GM19397 (cell line): Measurements from ENCODE around the gene TMC1.
A peak's percentile ranks its signal among the peaks of the same experiment; 100 is the strongest.

Experiments
- ATAC-seq: cut with Tn5 transposase; IDR thresholded peaks from one replicate; pipeline ENCODE4 v1.9.1; 2021; ENCODE audit warnings: mild to moderate bottlenecking, moderate library complexity; ENCODE audit not compliant: unreplicated experiment

TMC1 gene

GRCh38 chr9:72565535-72565934 lies 44.1 kb downstream of the TMC1 start:
- ATAC-seq: no peak

- no peak for ATAC-seq
These were observed 52.9 kb downstream of the TMC1 start for GRCh38 chr9:72574156-72574810.

DNA sequence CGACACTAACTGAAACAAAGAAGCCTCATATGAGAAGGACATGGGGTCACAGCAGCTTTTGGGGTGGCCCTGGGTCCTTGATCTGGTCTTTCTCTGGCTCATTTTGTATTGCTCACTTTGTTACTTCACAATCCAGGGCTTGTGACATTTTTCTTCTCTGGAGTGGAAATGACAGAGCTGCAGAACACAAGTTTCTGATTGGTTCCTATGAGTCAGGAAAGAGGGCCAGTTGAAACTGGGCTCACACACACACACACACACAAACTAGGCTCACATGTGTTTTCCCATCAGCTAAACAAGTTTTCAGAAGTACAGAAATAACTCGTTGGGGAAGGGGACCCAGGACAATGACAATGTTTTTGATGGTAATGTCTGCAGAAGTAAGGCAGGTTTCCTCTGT lies 54.3 kb downstream of the TMC1 start:
- no peak for ATAC-seq

DNA sequence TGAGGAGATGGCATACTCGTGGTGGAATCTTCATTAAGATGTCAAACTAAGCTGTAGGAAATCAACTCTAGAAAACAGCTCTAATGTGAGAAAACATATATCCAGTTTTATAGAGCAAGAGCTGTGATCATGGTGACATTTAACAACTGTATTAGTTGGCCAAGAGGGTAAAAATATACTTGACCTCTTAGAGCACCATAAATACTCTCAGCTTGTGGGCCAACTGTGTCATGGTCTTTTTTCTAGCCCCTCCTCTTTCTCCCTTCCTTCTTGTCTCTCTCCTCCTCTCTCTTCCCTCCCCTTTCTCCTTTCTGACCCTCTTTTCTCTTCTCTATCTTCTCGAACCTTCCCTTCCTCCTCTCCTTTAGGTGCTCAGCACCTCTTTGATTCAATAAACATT lies 54.7 kb downstream of the TMC1 start:
- no peak for ATAC-seq

DNA sequence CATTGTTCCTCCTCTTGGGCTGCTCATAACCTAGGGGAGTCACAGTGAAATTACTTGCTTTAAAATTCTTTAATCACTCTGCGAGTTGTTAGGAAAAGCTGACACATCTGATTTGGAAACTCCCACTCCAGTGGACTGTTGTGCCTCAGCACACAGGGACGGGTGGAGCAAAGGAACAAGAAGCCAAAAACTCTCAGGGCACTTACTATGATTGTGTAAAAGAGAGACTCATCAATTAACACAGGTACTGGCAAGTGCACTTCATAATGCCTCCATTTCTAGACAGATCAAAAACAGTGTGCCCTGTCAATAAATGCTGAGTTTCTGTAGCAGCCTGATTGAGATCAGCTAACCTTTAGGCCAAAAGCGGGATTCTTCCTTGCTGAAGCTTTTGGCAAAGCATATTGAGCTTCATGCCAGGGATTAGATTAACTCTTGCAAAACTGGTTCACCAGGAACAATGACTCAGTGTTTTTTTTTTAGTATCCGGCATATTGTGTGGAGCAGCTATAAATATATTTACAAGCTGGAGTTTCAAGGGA lies 55.9 kb downstream of the TMC1 start:
- no peak for ATAC-seq

DNA sequence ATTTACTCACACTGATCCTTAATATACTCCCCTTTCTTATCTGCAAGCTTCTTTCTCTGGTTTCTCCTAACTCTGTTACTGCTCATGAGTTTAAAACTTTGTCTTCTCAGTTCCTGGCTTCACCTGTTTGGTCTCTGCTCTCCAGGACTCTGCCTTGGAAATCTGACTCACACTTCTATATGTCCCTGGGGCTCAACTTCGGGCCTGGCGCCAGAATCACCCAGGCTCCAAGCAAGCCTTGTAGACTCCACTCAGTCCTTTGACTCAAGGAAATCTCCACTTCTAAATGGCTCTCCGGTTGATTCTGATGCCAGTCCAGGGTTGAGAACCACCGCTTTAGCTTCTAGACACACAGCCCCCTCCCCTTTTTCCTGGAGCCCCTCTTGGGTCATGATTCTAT lies 57.8 kb downstream of the TMC1 start:
- ATAC-seq: no peak

GRCh38 chr9:72579880-72580550 lies 58.6 kb downstream of the TMC1 start:
- ATAC-seq: no peak

- ATAC-seq: no peak
These were observed 60.3 kb downstream of the TMC1 start for GRCh38 chr9:72581694-72582093.

DNA sequence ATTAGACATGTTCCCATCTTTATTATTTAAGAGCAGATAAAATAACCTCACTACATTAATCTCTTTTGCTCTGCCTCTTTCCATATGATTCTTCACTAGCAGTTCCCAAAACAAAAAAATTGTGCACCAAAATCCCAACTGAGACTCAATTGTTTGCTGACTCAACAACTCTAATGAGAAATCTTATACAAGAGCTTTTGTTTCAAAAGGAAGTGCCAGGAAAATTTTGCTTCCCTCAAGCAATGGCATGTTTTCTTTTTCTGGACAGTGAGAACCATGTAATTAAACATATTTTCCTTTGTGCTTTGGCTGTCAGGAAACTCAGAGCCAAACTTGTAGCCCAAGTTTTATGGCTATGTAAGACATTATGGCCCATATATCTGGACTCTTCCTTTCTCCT lies 62.0 kb downstream of the TMC1 start:
- no peak for ATAC-seq

DNA sequence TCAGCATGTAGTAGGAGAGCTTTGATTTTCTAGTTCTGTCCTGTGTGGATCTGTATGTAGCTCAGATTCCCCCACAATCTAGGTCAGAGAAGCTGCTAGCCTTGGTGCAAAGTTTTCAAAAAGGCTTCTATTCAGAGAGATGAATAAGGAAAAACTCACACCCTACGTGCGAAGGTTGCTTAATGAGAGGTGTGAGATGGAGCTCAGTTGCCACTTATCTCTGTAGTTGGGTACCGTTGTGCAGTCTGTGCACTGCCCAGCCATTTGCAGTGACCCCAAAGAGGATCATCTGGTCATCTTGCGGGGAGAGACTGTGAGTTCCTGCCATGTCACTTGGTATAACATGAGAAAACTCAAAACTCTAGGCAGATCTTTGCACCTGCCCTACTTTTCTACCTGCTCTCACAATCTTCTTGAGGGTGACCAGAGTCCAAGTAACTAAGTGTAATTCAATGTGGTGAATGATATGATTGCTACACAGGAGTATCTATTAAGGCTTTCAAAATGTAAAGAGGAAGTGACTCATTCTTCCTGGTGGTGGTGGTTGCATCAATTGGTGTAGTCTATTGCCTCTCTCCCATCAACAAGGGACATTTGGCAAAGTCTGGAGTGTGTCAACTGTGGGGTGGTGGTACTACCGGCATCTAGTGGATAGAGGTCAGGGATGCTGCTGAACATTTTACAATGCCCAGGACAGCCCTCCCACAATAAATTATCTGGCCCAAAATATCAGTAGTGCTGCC lies 65.2 kb downstream of the TMC1 start:
- ATAC-seq: no peak

DNA sequence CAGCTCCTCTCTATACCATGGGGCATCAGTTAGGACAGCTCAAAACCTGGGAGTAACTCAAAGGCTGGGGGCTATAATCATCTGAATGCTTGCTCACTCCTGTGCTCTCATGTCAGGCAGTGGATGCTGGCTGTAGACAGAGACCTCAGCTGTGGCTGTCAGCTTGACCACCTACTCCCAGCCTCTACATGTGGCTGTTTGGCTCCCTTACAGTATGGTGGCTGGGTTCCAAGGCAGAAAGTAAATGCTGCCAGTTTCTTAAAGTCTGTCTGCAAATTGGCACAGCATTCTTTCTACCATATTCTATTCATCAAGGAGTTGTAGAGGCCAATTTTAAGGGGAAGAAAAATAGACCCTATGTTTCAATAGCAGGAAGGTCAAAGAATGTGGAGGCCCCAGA lies 66.9 kb downstream of the TMC1 start:
- ATAC-seq: no peak

GRCh38 chr9:72589667-72590521 lies 68.5 kb downstream of the TMC1 start:
- no peak for ATAC-seq

- ATAC-seq: no peak
These were observed 69.4 kb downstream of the TMC1 start for GRCh38 chr9:72590824-72591223.

DNA sequence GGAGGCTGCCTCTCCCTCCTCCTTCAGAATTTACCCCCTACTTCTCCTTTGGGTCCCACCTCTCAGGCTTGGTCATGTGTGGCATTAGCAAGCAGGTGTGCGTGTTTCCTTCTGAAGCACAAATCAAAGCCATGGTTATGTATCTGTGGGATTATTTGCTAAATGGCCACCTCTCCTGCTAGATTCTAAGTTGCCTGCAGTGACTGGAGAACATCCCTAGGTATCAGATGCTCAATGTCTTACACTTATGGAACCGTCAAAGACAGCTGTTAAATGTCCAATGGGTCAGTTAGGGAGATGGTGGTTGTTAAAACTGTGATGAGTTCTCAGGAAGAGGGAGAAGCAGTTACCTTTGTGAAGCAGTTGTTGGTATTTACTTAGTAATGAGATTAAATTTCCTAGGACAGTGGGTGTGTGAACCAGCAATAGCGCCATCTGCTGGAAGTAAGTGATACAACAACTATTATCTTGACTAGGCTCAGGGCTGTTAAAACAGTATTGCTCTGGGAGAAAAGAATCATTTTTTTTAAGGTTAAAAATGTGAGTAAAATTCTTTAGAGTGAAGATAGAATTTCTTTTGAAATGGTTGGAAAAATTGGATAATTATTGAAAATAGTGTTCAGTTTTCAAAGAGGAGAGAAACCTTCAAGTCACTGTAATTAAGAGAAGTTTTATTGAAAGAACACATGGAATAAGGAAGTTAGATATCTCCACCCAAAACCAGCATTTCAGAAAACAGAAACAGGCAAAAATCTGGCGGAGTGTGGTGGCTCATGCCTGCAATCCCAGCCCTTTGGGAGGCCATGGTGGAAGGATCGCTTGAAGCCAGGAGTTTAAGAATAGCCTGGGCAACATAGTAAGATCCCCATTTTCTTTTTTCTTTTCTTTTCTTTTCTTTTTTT lies 71.3 kb downstream of the TMC1 start:
- ATAC-seq: peak; percentile 84

- no peak for ATAC-seq
These were observed 75.2 kb downstream of the TMC1 start for GRCh38 chr9:72596451-72597180.

GRCh38 chr9:72597181-72597517 lies 75.7 kb downstream of the TMC1 start:
- no peak for ATAC-seq

DNA sequence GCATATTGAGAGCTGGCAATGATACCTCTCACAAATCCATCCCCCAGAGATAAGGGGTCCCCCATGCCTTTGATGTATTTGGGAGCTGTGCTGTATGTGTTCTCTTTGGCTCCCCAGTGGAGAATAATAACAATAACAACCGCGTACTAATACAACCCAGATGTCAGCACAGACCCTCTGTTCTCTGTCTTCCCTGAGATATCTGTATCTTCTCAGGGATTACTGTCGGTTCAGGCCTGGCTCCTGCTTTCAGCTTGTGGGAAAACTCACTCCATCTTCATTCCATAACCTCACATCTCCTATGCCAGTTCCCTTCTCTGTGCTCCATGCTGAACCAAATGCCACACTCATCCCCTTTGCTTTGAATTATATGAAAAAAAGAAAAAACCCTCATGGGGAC lies 76.2 kb downstream of the TMC1 start:
- no peak for ATAC-seq

DNA sequence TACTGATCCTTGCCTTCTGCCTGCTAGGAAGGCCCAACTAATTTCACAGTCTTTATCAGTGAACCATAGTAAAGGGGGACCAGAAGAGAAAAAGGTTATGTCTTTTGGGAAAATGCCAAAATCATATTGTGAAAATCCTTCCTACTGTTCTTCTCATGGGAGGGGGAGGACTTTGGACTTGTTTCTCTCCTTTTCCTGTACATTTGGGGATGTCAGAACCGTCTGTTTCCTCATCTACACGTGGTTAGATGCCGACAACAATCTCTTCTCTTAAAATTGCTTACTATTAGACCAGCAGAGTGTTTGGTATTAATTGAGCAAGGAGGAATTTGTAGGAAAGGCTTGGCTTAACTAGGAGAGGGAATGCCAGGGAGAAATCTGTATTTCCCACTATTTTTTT lies 77.2 kb downstream of the TMC1 start:
- no peak for ATAC-seq

DNA sequence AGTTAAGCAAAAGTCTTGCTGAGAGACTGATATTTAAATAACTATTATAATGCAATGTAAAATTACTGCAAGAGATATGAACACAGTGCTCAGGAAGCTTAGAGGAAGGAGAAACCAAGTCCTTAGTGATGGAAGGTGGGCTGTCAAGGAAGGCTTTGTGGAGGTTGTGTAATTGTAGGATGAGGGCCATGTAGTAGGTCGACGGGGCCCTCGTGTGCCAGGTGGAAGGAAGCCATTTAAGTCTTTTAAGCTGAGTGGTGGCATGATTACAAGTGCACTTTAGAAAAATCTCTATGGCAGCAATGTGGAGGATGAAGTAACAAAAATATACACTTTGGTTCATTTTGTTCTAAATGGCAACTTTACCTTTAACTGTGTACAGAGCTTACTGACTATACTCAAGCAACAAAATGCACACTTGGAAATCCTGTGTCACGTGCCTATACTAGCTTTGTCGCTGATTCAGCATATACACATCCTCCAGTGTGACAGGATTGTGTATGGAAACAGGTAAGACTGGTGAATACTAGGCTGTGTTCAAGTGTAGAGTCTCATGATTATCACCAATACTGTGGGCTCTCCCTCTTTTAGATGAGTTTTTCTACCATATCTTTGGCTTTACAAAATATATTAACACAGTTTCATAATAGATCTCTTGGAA lies 78.6 kb downstream of the TMC1 start:
- no peak for ATAC-seq
